ENCODE results near the gene RTL5. TPM values are rescaled to one million over a fixed set of nuclear protein-coding genes. Genes with fewer than 3 reads are reported as not detected.

Gene RTL5
- total and polyA plus RNA-seq, 10 of the 15 experiments (the other 5 are each of a cell fraction or from before 2014, with no cell fraction given), result under 0.01 to 0.10 (median 0.03) TPM; not detected in 5

DNA sequence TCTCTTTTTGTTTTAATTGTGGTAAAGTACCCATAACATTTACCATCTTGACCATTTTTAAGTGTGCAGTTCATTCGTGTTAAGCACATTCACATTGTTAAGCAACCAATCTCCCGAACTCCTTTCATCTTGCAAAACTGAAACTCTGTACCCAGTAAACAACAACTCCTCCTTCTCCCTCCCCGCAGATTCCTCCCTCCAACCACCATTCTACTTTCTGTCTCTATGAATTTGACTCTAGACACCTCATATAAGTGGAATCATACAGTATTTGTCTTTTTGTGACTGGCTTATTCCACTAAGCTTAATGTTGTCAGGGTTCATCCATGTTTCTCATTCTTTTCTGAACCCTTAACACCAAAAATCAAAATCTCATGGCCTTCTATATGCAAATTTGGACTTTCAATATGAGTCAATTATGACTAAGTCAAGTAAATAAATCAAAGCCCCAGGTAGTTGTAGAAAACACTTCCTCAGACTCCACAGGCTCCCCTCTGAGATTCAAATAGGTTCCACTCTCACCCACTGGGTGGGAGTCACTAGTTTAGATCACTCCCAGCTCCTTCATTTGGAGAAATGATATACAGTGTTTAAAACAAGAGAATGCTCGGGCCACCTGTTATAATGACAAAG lies 9.8 kb upstream of the RTL5 start (continued):
- TF ChIP-seq, protein P1, sequence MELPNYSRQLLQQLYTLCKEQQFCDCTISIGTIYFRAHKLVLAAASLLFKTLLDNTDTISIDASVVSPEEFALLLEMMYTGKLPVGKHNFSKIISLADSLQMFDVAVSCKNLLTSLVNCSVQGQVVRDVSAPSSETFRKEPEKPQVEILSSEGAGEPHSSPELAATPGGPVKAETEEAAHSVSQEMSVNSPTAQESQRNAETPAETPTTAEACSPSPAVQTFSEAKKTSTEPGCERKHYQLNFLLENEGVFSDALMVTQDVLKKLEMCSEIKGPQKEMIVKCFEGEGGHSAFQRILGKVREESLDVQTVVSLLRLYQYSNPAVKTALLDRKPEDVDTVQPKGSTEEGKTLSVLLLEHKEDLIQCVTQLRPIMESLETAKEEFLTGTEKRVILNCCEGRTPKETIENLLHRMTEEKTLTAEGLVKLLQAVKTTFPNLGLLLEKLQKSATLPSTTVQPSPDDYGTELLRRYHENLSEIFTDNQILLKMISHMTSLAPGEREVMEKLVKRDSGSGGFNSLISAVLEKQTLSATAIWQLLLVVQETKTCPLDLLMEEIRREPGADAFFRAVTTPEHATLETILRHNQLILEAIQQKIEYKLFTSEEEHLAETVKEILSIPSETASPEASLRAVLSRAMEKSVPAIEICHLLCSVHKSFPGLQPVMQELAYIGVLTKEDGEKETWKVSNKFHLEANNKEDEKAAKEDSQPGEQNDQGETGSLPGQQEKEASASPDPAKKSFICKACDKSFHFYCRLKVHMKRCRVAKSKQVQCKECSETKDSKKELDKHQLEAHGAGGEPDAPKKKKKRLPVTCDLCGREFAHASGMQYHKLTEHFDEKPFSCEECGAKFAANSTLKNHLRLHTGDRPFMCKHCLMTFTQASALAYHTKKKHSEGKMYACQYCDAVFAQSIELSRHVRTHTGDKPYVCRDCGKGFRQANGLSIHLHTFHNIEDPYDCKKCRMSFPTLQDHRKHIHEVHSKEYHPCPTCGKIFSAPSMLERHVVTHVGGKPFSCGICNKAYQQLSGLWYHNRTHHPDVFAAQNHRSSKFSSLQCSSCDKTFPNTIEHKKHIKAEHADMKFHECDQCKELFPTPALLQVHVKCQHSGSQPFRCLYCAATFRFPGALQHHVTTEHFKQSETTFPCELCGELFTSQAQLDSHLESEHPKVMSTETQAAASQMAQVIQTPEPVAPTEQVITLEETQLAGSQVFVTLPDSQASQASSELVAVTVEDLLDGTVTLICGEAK (IDR thresholded peaks at IDR 0.05; ENCODE audit: borderline replicate concordance), result no peak
- peak; percentile 94 for TF ChIP-seq POU2F2 (IDR thresholded peaks at IDR 0.05; ENCODE audit: borderline replicate concordance, low read depth, low read length)
- TF ChIP-seq NFYA (IDR thresholded peaks at IDR 0.05; ENCODE audit: borderline replicate concordance, low read depth, low read length), result no peak
- no peak for TF ChIP-seq SIN3A (IDR thresholded peaks at IDR 0.05; ENCODE audit: low read depth, low read length)
- TF ChIP-seq, protein P2, sequence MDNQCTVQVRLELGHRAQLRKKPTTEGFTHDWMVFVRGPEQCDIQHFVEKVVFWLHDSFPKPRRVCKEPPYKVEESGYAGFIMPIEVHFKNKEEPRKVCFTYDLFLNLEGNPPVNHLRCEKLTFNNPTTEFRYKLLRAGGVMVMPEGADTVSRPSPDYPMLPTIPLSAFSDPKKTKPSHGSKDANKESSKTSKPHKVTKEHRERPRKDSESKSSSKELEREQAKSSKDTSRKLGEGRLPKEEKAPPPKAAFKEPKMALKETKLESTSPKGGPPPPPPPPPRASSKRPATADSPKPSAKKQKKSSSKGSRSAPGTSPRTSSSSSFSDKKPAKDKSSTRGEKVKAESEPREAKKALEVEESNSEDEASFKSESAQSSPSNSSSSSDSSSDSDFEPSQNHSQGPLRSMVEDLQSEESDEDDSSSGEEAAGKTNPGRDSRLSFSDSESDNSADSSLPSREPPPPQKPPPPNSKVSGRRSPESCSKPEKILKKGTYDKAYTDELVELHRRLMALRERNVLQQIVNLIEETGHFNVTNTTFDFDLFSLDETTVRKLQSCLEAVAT (IDR thresholded peaks at IDR 0.05), result no peak
- peak; percentile 31; the same call in 1 of the 2 replicates for TF ChIP-seq SPI1 (IDR thresholded peaks at IDR 0.05; ENCODE audit: borderline replicate concordance, insufficient read depth, low read depth, low read length)
- peak; percentile 60 for TF ChIP-seq NFIC (IDR thresholded peaks at IDR 0.05; ENCODE audit: low read depth, low read length)
- no peak for TF ChIP-seq NR2F1 (conservative IDR thresholded peaks at IDR 0.05)
- peak; percentile 86 for TF ChIP-seq IRF4 (IDR thresholded peaks at IDR 0.05; ENCODE audit: low read depth, low read length)
- TF ChIP-seq JUNB (IDR thresholded peaks at IDR 0.05), result peak; percentile 97
- peak; percentile 50 for TF ChIP-seq RUNX3 (IDR thresholded peaks at IDR 0.05; ENCODE audit: low read length)
- TF ChIP-seq JUND (IDR thresholded peaks at IDR 0.05; ENCODE audit: low read depth, low read length), result 0 out of 2 replicates have a peak, but pooled peaks have one; percentile 29
- TF ChIP-seq KLF5 (IDR thresholded peaks at IDR 0.05; ENCODE audit: partially characterized antibody), result no peak
- no peak for TF ChIP-seq POLR2A (IDR thresholded peaks at IDR 0.05; ENCODE audit: low read depth, low read length)
- TF ChIP-seq, protein P3, sequence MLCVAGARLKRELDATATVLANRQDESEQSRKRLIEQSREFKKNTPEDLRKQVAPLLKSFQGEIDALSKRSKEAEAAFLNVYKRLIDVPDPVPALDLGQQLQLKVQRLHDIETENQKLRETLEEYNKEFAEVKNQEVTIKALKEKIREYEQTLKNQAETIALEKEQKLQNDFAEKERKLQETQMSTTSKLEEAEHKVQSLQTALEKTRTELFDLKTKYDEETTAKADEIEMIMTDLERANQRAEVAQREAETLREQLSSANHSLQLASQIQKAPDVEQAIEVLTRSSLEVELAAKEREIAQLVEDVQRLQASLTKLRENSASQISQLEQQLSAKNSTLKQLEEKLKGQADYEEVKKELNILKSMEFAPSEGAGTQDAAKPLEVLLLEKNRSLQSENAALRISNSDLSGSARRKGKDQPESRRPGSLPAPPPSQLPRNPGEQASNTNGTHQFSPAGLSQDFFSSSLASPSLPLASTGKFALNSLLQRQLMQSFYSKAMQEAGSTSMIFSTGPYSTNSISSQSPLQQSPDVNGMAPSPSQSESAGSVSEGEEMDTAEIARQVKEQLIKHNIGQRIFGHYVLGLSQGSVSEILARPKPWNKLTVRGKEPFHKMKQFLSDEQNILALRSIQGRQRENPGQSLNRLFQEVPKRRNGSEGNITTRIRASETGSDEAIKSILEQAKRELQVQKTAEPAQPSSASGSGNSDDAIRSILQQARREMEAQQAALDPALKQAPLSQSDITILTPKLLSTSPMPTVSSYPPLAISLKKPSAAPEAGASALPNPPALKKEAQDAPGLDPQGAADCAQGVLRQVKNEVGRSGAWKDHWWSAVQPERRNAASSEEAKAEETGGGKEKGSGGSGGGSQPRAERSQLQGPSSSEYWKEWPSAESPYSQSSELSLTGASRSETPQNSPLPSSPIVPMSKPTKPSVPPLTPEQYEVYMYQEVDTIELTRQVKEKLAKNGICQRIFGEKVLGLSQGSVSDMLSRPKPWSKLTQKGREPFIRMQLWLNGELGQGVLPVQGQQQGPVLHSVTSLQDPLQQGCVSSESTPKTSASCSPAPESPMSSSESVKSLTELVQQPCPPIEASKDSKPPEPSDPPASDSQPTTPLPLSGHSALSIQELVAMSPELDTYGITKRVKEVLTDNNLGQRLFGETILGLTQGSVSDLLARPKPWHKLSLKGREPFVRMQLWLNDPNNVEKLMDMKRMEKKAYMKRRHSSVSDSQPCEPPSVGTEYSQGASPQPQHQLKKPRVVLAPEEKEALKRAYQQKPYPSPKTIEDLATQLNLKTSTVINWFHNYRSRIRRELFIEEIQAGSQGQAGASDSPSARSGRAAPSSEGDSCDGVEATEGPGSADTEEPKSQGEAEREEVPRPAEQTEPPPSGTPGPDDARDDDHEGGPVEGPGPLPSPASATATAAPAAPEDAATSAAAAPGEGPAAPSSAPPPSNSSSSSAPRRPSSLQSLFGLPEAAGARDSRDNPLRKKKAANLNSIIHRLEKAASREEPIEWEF (IDR thresholded peaks at IDR 0.05; ENCODE audit: insufficient replicate concordance, low read depth, low read length), result no peak

Data from GM12878 (cell line).